Stomach (tissue), 9 donors: ENCODE results near the gene MMP13. TPM values are rescaled to one million over a fixed set of nuclear protein-coding genes. Genes with fewer than 3 reads are reported as not detected.

Experiments
- DNase-seq, 2 donors: peaks; one replicate each; pipeline versions ENCODE4 v3.0.0 to v3.0.0-alpha.2; 2013 to 2019
- H3K27ac ChIP-seq, 5 donors: fragments of 200-600 bp in 4 of 5; sonication (generic) in 4 of 5; one replicate each; pipeline ENCODE4 v1.5.1; 2013 to 2019; ENCODE audit warnings: mild to moderate bottlenecking in 1 of 5, moderate library complexity in 1 of 5
- H3K27me3 ChIP-seq, 3 donors: fragments of 200-600 bp; sonication (generic); one replicate each; pipeline ENCODE4 v1.5.1; 2017 to 2019; ENCODE audit warnings: mixed run types in 1 of 3
- H3K36me3 ChIP-seq, 4 donors: fragments of 200-600 bp; sonication (generic); 1 replicate in 3 of 4; 2 replicates in 1 of 4; pipeline ENCODE4 v1.5.1; 2016 to 2019
- H3K4me1 ChIP-seq, 4 donors: fragments of 200-600 bp; sonication (generic); one replicate each; pipeline ENCODE4 v1.5.1; 2016 to 2019
- H3K4me3 ChIP-seq, 4 donors: fragments of 200-600 bp; sonication (generic) in 3 of 4; one replicate each; pipeline ENCODE4 v1.5.1; 2016 to 2019; ENCODE audit warnings: mild to moderate bottlenecking in 1 of 4
- H3K9me3 ChIP-seq, 4 donors: fragments of 200-600 bp; sonication (generic); one replicate each; pipeline ENCODE4 v1.5.1; 2016 to 2019
- EP300 ChIP-seq: sonication (generic); formaldehyde crosslinking; IDR thresholded peaks from one replicate; pipeline ENCODE4 v1.6.1; 2017; ENCODE audit warnings: antibody characterized with exemption
- POLR2A ChIP-seq, 4 donors: fragments of 450-650 bp; IDR thresholded peaks; one replicate each; pipeline ENCODE4 v1.6.1; 2016; ENCODE audit warnings: antibody characterized with exemption in 4 of 4, control low read depth in 2 of 4, mild to moderate bottlenecking in 1 of 4, moderate library complexity in 1 of 4
- POLR2AphosphoS5 ChIP-seq, 3 donors: sonication (generic); formaldehyde crosslinking; IDR thresholded peaks; one replicate each; pipeline ENCODE4 v1.6.1; 2016; ENCODE audit warnings: antibody characterized with exemption in 3 of 3
- WGBS, 5 donors: extraction: QIAGEN DNeasy Blood & Tissue Kit in 3 of 5; methylation state at CpG; one replicate each; pipeline versions ENCODE4 v1.1.5 to v1.1.7; 2013 to 2018; 5-methylcytosine and 5-hydroxymethylcytosine counted together
- intact Hi-C: fragments of 100-400 bp; cut with DNase I; formaldehyde crosslinking; loops from one replicate; pipeline ENCODE4 v1.15.1; 2023; ENCODE audit warnings: low total_unique reads
- polyA plus RNA-seq, 3 donors: library from polyadenylated mRNA; stranded (reverse); fragments of 200-250 nt; gene quantifications; one replicate each; pipeline ENCODE4 v1.2.3, GENCODE V29; 2013
- total RNA-seq, 5 donors: library from RNA; depleted of rRNA; stranded (reverse); fragments of >200 nt; gene quantifications; one replicate each; pipeline versions ENCODE4 v1.1.0 to v1.2.3, GENCODE V29; 2014 to 2016
- TF ChIP-seq, protein P1 (sequence below), 7 experiments: fragments of 450-650 bp in 4 of 7; fragments of 200-600 bp in 3 of 7; sonication (generic) in 3 of 7; IDR thresholded peaks; one replicate each; pipeline ENCODE4 v1.5.1; 2016 to 2019; ENCODE audit warnings: antibody characterized with exemption in 7 of 7, control low read depth in 2 of 7, mild to moderate bottlenecking in 1 of 7
- donor health status: healthy with polysubstance abuse.
- donor health status: Bipolar disorder and iron deficiency.
- donor health status: healthy.

The MMP13 gene
- total and polyA plus RNA-seq, 8 donors: 0.25 TPM; not detected in 7

DNA sequence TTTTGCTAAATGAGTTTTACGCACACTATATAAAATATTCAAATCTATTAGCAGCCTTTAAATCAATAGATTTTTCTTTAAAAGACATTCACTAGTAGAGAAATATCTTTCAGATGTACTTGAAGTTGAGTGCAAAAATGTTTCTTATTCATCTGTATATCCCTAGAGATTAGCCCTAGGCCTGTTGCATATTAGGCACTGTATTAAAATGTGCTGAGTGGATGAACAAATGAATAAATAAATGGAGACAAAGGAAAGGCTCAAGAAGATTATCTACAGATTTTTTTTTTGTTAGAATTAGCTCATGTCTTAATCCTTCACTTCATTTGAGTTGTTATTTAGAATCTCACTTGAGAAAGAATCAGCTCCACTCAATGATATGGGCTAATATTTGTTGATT is 12.0 kb upstream of the MMP13 start:
- WGBS, 5 donors: 95 to 98% (median 96%) methylated on average over 1 of the region's 1 CpG
- TF ChIP-seq EP300 (no peak), POLR2A (IDR thresholded peaks at IDR 0.05) (no peak), POLR2AphosphoS5 (IDR thresholded peaks at IDR 0.05) (no peak)
- TF ChIP-seq, protein P1, sequence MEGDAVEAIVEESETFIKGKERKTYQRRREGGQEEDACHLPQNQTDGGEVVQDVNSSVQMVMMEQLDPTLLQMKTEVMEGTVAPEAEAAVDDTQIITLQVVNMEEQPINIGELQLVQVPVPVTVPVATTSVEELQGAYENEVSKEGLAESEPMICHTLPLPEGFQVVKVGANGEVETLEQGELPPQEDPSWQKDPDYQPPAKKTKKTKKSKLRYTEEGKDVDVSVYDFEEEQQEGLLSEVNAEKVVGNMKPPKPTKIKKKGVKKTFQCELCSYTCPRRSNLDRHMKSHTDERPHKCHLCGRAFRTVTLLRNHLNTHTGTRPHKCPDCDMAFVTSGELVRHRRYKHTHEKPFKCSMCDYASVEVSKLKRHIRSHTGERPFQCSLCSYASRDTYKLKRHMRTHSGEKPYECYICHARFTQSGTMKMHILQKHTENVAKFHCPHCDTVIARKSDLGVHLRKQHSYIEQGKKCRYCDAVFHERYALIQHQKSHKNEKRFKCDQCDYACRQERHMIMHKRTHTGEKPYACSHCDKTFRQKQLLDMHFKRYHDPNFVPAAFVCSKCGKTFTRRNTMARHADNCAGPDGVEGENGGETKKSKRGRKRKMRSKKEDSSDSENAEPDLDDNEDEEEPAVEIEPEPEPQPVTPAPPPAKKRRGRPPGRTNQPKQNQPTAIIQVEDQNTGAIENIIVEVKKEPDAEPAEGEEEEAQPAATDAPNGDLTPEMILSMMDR (IDR thresholded peaks at IDR 0.05): no peak
- H3K36me3 ChIP-seq: no peaks in the 10 kb centered on the region
- H3K4me3 ChIP-seq: no peak overlapping the region
- no peak overlapping the region for H3K27ac ChIP-seq
- H3K9me3 ChIP-seq: no peaks in the 10 kb centered on the region
- no peaks in the 10 kb centered on the region for H3K4me1 ChIP-seq
- no peak for DNase-seq
- intact Hi-C loops: no loop called here
- no peaks in the 10 kb centered on the region for H3K27me3 ChIP-seq

DNA sequence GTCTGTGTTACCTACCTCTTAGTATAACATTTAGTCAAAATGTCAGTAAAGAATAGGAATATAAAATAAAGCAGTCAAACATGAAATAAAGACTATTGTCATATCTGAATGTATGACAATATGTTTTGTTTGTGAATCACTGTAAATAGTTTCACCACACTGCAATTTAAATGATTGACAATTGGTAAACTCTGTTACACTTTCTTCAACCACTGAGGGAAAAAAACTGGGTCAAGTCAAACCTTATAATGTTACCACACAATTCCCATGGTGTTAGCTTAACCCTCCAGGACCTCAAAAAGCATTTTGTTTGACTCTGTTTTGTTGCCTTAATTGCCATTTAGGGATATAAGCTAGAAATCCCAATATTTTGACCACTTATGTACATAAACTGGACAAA is 10.5 kb upstream of the MMP13 start:
- intact Hi-C loops: no loop called here
- DNase-seq: no peak

DNA sequence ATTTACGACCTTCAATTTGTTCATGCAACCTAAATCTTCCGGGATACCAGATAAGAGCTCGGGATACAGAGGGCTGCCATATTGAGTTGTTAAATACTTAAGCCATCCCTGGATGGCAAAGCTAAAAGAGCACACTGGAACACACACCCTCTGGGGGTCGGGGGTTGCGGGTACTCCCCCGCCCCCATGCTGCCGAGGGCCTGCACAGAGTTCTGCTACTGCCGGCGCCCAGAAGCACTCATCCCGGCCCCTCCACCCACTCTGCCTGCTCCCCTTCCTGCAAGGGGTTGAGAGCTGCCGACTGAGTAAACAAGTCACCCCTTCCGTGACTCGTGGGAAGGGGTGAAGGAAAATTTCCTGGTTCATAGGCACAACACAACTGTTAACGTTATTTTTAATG is 9.3 kb upstream of the MMP13 start:
- intact Hi-C loops: no loop called here
- no peaks in the 10 kb centered on the region for H3K27me3 ChIP-seq
- H3K9me3 ChIP-seq: no peaks in the 10 kb centered on the region
- WGBS, 5 donors: 78 to 83% (median 81%) methylated on average over 13 to 14 of the region's 14 CpGs
- H3K4me1 ChIP-seq: no peaks in the 10 kb centered on the region
- no peak overlapping the region for H3K27ac ChIP-seq
- no peaks in the 10 kb centered on the region for H3K36me3 ChIP-seq
- TF ChIP-seq EP300 (no peak), POLR2A (IDR thresholded peaks at IDR 0.05) (no peak), POLR2AphosphoS5 (IDR thresholded peaks at IDR 0.05) (no peak)
- TF ChIP-seq, protein P1 (IDR thresholded peaks at IDR 0.05): no peak
- DNase-seq: no peak
- no peak overlapping the region for H3K4me3 ChIP-seq

More for the DNA sequence above, 10.5 kb upstream of the MMP13 start:
- TF ChIP-seq POLR2A (IDR thresholded peaks at IDR 0.05): no peak
- TF ChIP-seq, protein P1 (IDR thresholded peaks at IDR 0.05): no peak
- no peak for TF ChIP-seq POLR2AphosphoS5 (IDR thresholded peaks at IDR 0.05)
- Histone ChIP-seq H3K4me3 (no peak overlapping the region), H3K27ac (no peak overlapping the region), H3K36me3 (no peaks in the 10 kb centered on the region), H3K9me3 (no peaks in the 10 kb centered on the region), H3K4me1 (no peaks in the 10 kb centered on the region), H3K27me3 (no peaks in the 10 kb centered on the region)

DNA sequence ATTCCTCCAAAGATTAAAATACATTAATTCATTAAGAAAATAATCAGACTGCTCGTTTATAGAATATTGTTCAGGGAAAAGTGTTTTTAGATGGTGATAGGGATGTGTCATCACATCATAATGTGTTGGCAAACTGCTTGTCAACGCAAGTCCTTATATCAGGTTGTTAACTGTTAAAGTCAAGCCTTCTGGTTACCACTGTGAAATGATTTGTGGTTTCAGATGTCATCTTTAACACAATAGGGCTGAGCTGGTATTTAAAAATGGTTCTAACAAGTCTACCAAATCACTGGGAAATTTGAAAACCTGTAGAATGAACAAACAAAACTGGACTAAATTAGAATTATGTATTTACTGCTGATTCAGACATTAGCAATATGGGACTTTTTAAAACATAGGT is 2.4 kb upstream of the MMP13 start:
- Histone ChIP-seq H3K4me3 (no peak overlapping the region), H3K4me1 (no peaks in the 10 kb centered on the region), H3K27me3 (no peaks in the 10 kb centered on the region), H3K9me3 (no peaks in the 10 kb centered on the region), H3K36me3 (no peaks in the 10 kb centered on the region), H3K27ac (no peak overlapping the region)
- DNase-seq: no peak
- 70 to 79% (median 76%) methylated on average over 2 of the region's 2 CpGs for WGBS, 5 donors
- TF ChIP-seq POLR2A (IDR thresholded peaks at IDR 0.05) (no peak), POLR2AphosphoS5 (IDR thresholded peaks at IDR 0.05) (no peak), EP300 (no peak)
- TF ChIP-seq, protein P1 (IDR thresholded peaks at IDR 0.05): no peak
- intact Hi-C loops: no loop called here
